ENCODE measurements around the gene SLC66A3.

- TF ChIP-seq, protein P1, sequence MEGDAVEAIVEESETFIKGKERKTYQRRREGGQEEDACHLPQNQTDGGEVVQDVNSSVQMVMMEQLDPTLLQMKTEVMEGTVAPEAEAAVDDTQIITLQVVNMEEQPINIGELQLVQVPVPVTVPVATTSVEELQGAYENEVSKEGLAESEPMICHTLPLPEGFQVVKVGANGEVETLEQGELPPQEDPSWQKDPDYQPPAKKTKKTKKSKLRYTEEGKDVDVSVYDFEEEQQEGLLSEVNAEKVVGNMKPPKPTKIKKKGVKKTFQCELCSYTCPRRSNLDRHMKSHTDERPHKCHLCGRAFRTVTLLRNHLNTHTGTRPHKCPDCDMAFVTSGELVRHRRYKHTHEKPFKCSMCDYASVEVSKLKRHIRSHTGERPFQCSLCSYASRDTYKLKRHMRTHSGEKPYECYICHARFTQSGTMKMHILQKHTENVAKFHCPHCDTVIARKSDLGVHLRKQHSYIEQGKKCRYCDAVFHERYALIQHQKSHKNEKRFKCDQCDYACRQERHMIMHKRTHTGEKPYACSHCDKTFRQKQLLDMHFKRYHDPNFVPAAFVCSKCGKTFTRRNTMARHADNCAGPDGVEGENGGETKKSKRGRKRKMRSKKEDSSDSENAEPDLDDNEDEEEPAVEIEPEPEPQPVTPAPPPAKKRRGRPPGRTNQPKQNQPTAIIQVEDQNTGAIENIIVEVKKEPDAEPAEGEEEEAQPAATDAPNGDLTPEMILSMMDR (IDR thresholded peaks at IDR 0.05; ENCODE audit: low read depth, low read length, missing input control) = no peak
- no peak for TF ChIP-seq EGR1 (IDR thresholded peaks at IDR 0.05; ENCODE audit: low read depth in 2 of 2)
- no peak for TF ChIP-seq YY1 (IDR thresholded peaks at IDR 0.05)
- TF ChIP-seq, protein P2, sequence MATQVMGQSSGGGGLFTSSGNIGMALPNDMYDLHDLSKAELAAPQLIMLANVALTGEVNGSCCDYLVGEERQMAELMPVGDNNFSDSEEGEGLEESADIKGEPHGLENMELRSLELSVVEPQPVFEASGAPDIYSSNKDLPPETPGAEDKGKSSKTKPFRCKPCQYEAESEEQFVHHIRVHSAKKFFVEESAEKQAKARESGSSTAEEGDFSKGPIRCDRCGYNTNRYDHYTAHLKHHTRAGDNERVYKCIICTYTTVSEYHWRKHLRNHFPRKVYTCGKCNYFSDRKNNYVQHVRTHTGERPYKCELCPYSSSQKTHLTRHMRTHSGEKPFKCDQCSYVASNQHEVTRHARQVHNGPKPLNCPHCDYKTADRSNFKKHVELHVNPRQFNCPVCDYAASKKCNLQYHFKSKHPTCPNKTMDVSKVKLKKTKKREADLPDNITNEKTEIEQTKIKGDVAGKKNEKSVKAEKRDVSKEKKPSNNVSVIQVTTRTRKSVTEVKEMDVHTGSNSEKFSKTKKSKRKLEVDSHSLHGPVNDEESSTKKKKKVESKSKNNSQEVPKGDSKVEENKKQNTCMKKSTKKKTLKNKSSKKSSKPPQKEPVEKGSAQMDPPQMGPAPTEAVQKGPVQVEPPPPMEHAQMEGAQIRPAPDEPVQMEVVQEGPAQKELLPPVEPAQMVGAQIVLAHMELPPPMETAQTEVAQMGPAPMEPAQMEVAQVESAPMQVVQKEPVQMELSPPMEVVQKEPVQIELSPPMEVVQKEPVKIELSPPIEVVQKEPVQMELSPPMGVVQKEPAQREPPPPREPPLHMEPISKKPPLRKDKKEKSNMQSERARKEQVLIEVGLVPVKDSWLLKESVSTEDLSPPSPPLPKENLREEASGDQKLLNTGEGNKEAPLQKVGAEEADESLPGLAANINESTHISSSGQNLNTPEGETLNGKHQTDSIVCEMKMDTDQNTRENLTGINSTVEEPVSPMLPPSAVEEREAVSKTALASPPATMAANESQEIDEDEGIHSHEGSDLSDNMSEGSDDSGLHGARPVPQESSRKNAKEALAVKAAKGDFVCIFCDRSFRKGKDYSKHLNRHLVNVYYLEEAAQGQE (IDR thresholded peaks at IDR 0.05) = no peak
- TF ChIP-seq ATF3 (IDR thresholded peaks at IDR 0.05) = no peak
- no peak for TF ChIP-seq MAX (IDR thresholded peaks at IDR 0.05)
- TF ChIP-seq, protein P3, sequence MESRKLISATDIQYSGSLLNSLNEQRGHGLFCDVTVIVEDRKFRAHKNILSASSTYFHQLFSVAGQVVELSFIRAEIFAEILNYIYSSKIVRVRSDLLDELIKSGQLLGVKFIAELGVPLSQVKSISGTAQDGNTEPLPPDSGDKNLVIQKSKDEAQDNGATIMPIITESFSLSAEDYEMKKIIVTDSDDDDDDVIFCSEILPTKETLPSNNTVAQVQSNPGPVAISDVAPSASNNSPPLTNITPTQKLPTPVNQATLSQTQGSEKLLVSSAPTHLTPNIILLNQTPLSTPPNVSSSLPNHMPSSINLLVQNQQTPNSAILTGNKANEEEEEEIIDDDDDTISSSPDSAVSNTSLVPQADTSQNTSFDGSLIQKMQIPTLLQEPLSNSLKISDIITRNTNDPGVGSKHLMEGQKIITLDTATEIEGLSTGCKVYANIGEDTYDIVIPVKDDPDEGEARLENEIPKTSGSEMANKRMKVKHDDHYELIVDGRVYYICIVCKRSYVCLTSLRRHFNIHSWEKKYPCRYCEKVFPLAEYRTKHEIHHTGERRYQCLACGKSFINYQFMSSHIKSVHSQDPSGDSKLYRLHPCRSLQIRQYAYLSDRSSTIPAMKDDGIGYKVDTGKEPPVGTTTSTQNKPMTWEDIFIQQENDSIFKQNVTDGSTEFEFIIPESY (IDR thresholded peaks at IDR 0.05) = no peak
- TF ChIP-seq SP1 (IDR thresholded peaks at IDR 0.05) = no peak
Observed at GRCh38 chr2:11145350-11145749, 9.9 kb upstream of the SLC66A3 start.
